Measurements from ENCODE around the gene TRIM2. TPM values are rescaled to one million over a fixed set of nuclear protein-coding genes. Genes with fewer than 3 reads are reported as not detected.

TRIM2 gene
- total RNA-seq, 1 experiment from 2014 or later: 93.2 TPM

GRCh38 chr4:153291562-153291961 lies 87.3 kb downstream of the TRIM2 start:
- Histone ChIP-seq H3K4me1 (ENCODE audit: insufficient read depth, low read length, poor library complexity, severe bottlenecking) (peaks cover 6% of the 10 kb centered on the region), H3K9me3 (ENCODE audit: low read depth, low read length, poor library complexity, severe bottlenecking) (peaks cover 17% of the 10 kb centered on the region), H3K27ac (ENCODE audit: low read depth, low read length, poor library complexity, severe bottlenecking) (no peak overlapping the region), H3K36me3 (ENCODE audit: insufficient read depth, low read length, poor library complexity, severe bottlenecking) (peaks cover 58% of the 10 kb centered on the region), H3K27me3 (replicated peaks; ENCODE audit: insufficient read depth, low read depth, low read length, poor library complexity) (no peaks in the 10 kb centered on the region), H3K4me3 (ENCODE audit: low read depth, low read length, poor library complexity, severe bottlenecking) (no peak overlapping the region)
- no peak for DNase-seq (ENCODE audit: low spot score)
- no TSS peak for BruUV-seq (replicated peaks)
- POLR2A ChIA-PET (ENCODE audit: low non-redundant PET): no interaction called here
- TF ChIP-seq CTCF (conservative IDR thresholded peaks at IDR 0.05; ENCODE audit: low read depth, low read length): no peak
- TF ChIP-seq EZH2 (IDR thresholded peaks at IDR 0.05; ENCODE audit: borderline replicate concordance, low read depth, low read length, poor library complexity, severe bottlenecking): no peak
- intact Hi-C loops (cut with micrococcal nuclease; ENCODE audit: unreplicated experiment): no loop called here
- CTCF ChIA-PET: no interaction called here

- Histone ChIP-seq H3K27me3 (replicated peaks; ENCODE audit: insufficient read depth, low read depth, low read length, poor library complexity) (no peaks in the 10 kb centered on the region), H3K9me3 (ENCODE audit: low read depth, low read length, poor library complexity, severe bottlenecking) (peaks cover 10% of the 10 kb centered on the region), H3K27ac (ENCODE audit: low read depth, low read length, poor library complexity, severe bottlenecking) (no peak overlapping the region), H3K36me3 (ENCODE audit: insufficient read depth, low read length, poor library complexity, severe bottlenecking) (peaks cover 59% of the 10 kb centered on the region), H3K4me3 (ENCODE audit: low read depth, low read length, poor library complexity, severe bottlenecking) (no peak overlapping the region), H3K4me1 (ENCODE audit: insufficient read depth, low read length, poor library complexity, severe bottlenecking) (peaks cover 8% of the 10 kb centered on the region)
- TF ChIP-seq EZH2 (IDR thresholded peaks at IDR 0.05; ENCODE audit: borderline replicate concordance, low read depth, low read length, poor library complexity, severe bottlenecking): no peak
- no peak for TF ChIP-seq CTCF (conservative IDR thresholded peaks at IDR 0.05; ENCODE audit: low read depth, low read length)
- POLR2A ChIA-PET (ENCODE audit: low non-redundant PET): interaction anchor here (0.6 kb wide), 1 partner anchor 181 kb away, joined by 3 read pairs; no protein-coding TSS in a partner anchor
- no TSS peak for BruUV-seq (replicated peaks)
- CTCF ChIA-PET: no interaction called here
- intact Hi-C loops (cut with micrococcal nuclease; ENCODE audit: unreplicated experiment): no loop called here
- DNase-seq (ENCODE audit: low spot score): no peak
These were observed 88.9 kb downstream of the TRIM2 start for GRCh38 chr4:153292897-153293741.

- BruUV-seq (replicated peaks): no TSS peak
- no peak for TF ChIP-seq EZH2 (IDR thresholded peaks at IDR 0.05; ENCODE audit: borderline replicate concordance, low read depth, low read length, poor library complexity, severe bottlenecking)
- no peak for TF ChIP-seq CTCF (conservative IDR thresholded peaks at IDR 0.05; ENCODE audit: low read depth, low read length)
- POLR2A ChIA-PET (ENCODE audit: low non-redundant PET): no interaction called here
- peaks cover 4% of the 10 kb centered on the region for H3K9me3 ChIP-seq (ENCODE audit: low read depth, low read length, poor library complexity, severe bottlenecking)
- CTCF ChIA-PET: no interaction called here
- no peak overlapping the region for H3K27ac ChIP-seq (ENCODE audit: low read depth, low read length, poor library complexity, severe bottlenecking)
- no peak overlapping the region for H3K4me3 ChIP-seq (ENCODE audit: low read depth, low read length, poor library complexity, severe bottlenecking)
- H3K36me3 ChIP-seq (ENCODE audit: insufficient read depth, low read length, poor library complexity, severe bottlenecking): peaks cover 56% of the 10 kb centered on the region
- H3K4me1 ChIP-seq (ENCODE audit: insufficient read depth, low read length, poor library complexity, severe bottlenecking): peaks cover 8% of the 10 kb centered on the region
- intact Hi-C loops (cut with micrococcal nuclease; ENCODE audit: unreplicated experiment): no loop called here
- no peak for DNase-seq (ENCODE audit: low spot score)
- H3K27me3 ChIP-seq (replicated peaks; ENCODE audit: insufficient read depth, low read depth, low read length, poor library complexity): no peaks in the 10 kb centered on the region
These were observed 89.5 kb downstream of the TRIM2 start for GRCh38 chr4:153293742-153294057.

Measured in A673 (cell line).